ENCODE results near the gene TRIP10. TPM values are rescaled to one million over a fixed set of nuclear protein-coding genes. Genes with fewer than 3 reads are reported as not detected.

The TRIP10 gene
- total and polyA plus RNA-seq, 2 of the 13 experiments (the other 11 are each of a cell fraction or from before 2014, with no cell fraction given): 32.5 to 33.2 TPM

- TF ChIP-seq ZNF513 (CRISPR knock-in tag; conservative IDR thresholded peaks at IDR 0.05) (no peak), FLYWCH1 (CRISPR knock-in tag; IDR thresholded peaks at IDR 0.05) (no peak), THYN1 (CRISPR knock-in tag; IDR thresholded peaks at IDR 0.05; ENCODE audit: borderline replicate concordance, low read depth) (no peak), ZNF326 (CRISPR knock-in tag; IDR thresholded peaks at IDR 0.05; ENCODE audit: borderline replicate concordance) (no peak), YY1 (IDR thresholded peaks at IDR 0.05; ENCODE audit: insufficient read depth, insufficient replicate concordance, low read depth, low read length) (no peak), ZNF790 (CRISPR knock-in tag; IDR thresholded peaks at IDR 0.05; ENCODE audit: borderline replicate concordance) (0 out of 2 replicates have a peak, but pooled peaks have one; percentile 44), MXD1 (CRISPR knock-in tag; IDR thresholded peaks at IDR 0.05) (peak; percentile 86), ZBTB1 (CRISPR knock-in tag; IDR thresholded peaks at IDR 0.05; ENCODE audit: borderline replicate concordance) (no peak), CCDC6 (CRISPR knock-in tag; IDR thresholded peaks at IDR 0.05) (peak; percentile 86; the same call in 1 of the 2 replicates), BRD4 (CRISPR knock-in tag; IDR thresholded peaks at IDR 0.05) (0 out of 2 replicates have a peak, but pooled peaks have one; percentile 31), ONECUT2 (CRISPR knock-in tag; IDR thresholded peaks at IDR 0.05) (no peak), NFAT5 (CRISPR knock-in tag; IDR thresholded peaks at IDR 0.05) (no peak), ZNF343 (CRISPR knock-in tag; IDR thresholded peaks at IDR 0.05) (no peak), E2F1 (CRISPR knock-in tag; IDR thresholded peaks at IDR 0.05) (no peak), HCFC1 (IDR thresholded peaks at IDR 0.05; ENCODE audit: low read depth, low read length) (no peak), FOSL2 (CRISPR knock-in tag; IDR thresholded peaks at IDR 0.05) (no peak; the same call in 1 of the 2 replicates), MED8 (CRISPR knock-in tag; IDR thresholded peaks at IDR 0.05; ENCODE audit: insufficient replicate concordance) (no peak)
- TF ChIP-seq, protein P1, sequence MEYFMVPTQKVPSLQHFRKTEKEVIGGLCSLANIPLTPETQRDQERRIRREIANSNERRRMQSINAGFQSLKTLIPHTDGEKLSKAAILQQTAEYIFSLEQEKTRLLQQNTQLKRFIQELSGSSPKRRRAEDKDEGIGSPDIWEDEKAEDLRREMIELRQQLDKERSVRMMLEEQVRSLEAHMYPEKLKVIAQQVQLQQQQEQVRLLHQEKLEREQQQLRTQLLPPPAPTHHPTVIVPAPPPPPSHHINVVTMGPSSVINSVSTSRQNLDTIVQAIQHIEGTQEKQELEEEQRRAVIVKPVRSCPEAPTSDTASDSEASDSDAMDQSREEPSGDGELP (IDR thresholded peaks at IDR 0.05; ENCODE audit: borderline replicate concordance, low read depth): peak; percentile 25; the same call in 1 of the 2 replicates
These were observed 20.5 kb upstream of the TRIP10 start (continued) for GRCh38 chr19:6718741-6719539.

Data from HepG2 (cell line).